ENCODE data around the gene NRCAM.
"Not testable (repeated sequence)": the region's sequence is repeated elsewhere in the genome, so short reads cannot be mapped to it uniquely, and the experiment has no call there.

The NRCAM gene

DNA sequence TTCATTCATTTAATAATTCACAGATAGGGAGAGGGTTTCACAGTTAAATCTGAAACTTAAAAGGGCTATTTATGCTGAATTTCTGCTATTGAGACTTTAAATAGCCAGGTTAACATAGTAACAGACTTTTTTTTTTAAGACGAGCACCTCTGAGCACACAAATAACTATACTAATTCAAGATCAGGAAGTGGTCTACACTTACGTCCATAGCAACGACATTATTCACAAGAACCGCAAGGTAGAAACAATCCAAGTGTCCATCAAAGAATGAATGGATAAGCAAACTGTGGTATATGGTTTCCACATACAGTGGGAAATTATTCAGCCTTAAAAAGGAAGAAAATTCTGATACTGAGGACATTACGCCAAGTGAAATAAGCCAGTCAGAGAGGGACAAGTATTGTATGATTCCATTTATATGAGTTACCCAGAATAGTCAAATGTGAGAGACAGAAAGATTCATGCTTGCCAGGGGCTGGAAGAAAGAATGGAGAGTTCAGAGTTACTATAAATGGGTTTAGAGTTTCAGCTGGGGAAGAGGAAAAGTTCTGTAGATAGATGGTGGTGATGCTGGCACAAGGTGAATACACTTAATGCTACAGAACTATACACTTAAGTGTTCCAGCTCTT, 185.7 kb downstream of the NRCAM start:
- DNase-seq = no peak

- DNase-seq = no peak
Observed at GRCh38 chr7:108268200-108268820, 187.9 kb downstream of the NRCAM start.

- no peak for DNase-seq
Observed at GRCh38 chr7:108267615-108268014, 188.6 kb downstream of the NRCAM start.

DNA sequence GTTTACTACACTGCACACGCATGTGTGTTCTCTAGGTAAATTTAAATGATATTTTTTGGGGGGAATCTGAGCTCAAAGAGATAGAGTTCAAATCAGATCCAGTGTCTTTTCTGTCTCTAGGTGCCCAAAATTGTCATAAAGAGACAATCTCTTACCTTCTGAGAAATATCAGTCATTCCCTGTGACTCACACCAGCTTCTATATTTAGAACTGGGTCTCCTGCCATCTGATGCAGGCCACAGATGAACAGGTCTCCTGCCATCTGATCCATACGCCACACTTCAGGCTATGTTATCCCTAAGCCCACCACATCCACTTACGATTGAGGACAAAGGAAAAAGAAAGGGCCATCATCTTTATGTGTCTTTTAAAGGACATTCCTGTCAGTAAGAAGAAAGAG, 189.7 kb downstream of the NRCAM start:
- DNase-seq = no peak

- DNase-seq = no peak
Observed at GRCh38 chr7:108266035-108266434, 190.2 kb downstream of the NRCAM start.

- DNase-seq = no peak
Observed at GRCh38 chr7:108265007-108265406, 191.2 kb downstream of the NRCAM start.

GRCh38 chr7:108263425-108263824, 192.8 kb downstream of the NRCAM start:
- DNase-seq = peak; percentile 93

DNA sequence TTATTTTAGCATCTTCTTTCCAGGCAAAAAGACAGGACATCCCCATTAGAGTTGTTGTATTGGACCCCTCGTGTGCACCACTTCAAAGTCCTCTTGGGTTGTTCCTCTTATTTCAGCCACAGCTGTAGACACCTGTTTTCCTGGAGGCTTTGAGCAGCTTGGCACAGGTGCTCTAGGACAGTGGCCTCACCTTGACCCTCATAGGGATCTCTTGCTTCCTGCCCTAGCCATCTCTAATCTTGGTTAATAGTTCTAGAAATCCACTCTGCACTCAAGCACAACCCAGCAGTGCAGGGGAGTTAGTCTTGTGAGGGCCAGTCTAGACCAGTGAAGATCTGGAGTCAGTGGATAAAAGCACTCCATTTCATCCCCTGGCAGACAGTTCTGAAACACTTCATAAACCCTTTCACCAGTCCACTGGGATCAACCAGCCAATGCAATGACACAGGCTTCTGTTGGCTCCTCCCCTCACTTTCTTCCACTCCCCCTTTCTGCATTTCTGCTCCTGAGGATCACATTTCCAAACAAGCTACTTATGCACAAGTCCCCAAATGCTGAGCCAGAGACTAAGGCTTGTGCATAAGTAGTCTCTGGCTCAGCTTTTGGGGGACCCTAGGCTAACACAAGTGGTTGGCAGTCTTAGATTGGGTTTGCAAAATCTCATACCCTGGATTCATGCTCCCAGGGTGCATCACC, 194.5 kb downstream of the NRCAM start:
- no peak for DNase-seq

DNA sequence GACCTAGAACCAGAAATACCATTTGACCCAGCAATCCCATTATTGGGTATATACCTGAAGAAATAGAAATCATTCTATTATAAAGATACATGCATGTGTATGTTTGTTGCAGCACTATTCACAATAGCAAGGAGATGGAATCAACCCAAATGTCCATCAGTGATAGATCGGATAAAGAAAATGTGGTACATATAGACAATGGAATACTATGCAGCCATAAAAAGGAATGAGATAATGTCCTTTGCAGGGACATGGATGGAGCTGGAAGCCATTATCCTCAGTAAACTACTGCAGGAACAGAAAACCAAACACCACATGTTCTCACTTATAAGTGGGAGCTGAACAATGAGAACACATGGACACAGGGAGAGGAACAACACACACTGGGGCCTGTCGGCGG, 196.8 kb downstream of the NRCAM start:
- DNase-seq = not testable (repeated sequence)

- no peak for DNase-seq
Observed at GRCh38 chr7:108257954-108258353, 198.3 kb downstream of the NRCAM start.

GRCh38 chr7:108254259-108254658, 202.0 kb downstream of the NRCAM start:
- DNase-seq = no peak

DNA sequence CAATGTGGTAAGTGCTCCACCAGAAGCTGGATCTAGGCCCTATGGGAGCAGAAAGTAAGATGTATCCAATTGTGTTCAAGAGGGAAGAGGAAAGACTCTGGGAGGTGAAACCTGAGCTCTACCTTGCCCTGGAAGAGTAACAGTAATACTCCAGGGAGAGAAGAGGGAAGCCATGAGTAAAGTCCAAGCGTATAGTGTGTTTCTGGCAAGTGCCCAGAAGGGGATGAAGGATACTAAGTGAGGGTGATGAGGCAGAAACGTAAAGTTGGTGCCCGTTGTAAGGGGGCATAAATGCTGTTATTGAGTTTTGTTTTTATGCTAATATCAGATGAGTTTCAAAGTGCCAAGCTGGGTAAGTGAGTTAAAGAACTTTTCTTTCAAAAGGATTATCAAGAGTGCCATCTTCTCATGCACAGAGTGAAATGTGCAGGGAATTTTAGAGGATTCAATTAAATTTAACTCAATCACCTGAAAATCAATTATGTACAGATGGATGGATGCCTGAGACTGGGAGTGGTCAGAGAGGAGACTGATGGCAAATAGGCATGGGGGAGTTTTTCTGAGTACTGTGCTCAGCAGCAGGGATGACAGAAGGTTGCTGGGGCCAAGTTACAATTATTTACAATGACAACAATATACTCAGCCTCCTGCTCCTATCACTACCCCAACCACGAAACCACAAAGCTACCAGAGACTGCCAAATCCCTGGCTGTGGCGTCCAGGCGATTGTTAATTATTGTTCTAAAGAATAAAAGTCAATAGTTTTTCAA, 202.8 kb downstream of the NRCAM start:
- DNase-seq = no peak

GRCh38 chr7:108252177-108252576, 204.1 kb downstream of the NRCAM start:
- DNase-seq = no peak

DNA sequence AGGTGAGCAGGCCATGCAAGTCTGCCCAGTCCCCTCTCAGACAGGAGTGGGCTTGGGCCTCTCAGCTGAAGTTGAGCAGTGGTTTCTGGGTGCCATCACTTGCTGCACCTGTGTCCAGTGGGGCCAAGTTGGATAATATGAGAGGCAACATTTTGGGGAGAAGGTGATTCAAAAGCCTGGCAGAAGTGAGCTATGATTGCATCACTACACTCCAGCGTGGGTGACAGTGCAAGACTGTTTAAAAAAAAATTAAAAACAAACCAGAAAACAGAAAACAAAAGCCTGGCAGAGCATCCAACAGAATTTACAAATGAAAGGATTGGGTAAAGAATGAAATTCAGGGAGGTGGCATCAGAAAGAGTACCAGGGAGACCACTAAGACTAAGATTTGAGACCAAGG, 204.5 kb downstream of the NRCAM start:
- DNase-seq = no peak

DNA sequence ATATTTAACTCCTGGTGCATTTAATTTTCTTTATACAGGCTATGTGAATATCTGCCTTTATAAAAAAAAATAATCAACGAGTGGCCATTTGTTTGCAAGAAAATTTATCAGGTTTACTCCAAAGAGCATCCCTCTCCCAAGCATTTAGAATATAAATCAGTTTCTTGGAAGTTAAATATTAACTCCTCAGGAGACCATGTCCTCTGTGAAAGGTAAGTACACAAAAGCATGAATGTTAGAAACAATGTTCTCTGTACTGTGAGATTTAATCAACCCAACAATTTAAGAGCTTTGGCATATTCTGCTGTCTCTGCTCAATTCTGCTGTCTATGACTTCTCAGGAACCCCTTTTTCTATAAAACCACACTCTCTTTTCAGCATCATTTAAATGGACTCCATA, 206.8 kb downstream of the NRCAM start:
- no peak for DNase-seq

- no peak for DNase-seq
Observed at GRCh38 chr7:108248821-108249220, 207.4 kb downstream of the NRCAM start.

DNA sequence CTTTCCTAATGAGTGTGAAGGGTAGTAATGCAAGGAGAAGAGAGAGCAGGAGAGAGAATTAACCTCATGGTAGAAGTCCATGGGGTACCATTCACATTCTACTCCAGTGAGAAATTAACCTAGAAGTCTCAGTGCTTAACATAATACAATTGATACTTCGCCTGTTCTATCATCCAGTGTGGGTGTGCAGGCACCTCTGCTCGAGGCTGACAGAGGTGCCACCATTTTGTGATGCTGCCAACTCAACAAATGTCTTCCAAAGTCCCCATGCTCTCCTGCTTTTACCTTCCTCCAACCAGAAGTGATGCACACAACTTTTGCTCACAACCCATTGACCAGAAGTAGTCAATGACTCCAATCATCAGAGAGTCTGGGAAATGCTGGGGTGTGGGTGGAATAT, 207.8 kb downstream of the NRCAM start:
- DNase-seq = no peak

- no peak for DNase-seq
Observed at GRCh38 chr7:108247614-108248013, 208.6 kb downstream of the NRCAM start.

DNA sequence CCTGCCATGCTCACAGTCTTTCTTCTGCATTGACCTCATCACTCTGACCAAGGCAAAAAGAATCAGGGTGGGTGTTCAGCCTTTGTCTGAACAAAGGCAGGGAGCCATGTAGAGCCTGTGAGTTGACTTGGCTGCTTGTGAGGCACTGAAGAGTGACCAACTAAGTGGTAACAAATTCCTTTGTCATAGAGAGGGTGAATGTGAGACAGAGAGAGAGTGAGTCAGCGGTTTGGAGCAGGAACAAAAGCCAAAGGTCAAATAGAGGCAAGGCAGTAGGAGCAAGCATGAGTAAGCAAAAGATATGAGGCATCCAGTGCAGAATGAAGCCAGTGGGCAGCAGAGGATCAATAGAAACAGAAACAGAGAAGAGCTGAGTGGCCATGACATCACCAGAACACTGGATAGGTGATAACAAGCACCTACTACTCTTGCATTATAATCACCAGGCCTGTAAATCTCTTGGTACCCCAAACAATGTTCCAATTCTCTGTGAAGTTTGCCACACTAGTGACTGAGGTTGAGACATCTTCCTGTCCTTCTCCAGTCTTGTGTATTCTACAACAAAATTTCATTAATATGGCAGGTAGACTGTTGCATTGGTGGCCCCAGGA, 209.9 kb downstream of the NRCAM start:
- no peak for DNase-seq

GRCh38 chr7:108245523-108246226, 210.6 kb downstream of the NRCAM start:
- no peak for DNase-seq

- no peak for DNase-seq
Observed at GRCh38 chr7:108244110-108244509, 212.1 kb downstream of the NRCAM start.

DNA sequence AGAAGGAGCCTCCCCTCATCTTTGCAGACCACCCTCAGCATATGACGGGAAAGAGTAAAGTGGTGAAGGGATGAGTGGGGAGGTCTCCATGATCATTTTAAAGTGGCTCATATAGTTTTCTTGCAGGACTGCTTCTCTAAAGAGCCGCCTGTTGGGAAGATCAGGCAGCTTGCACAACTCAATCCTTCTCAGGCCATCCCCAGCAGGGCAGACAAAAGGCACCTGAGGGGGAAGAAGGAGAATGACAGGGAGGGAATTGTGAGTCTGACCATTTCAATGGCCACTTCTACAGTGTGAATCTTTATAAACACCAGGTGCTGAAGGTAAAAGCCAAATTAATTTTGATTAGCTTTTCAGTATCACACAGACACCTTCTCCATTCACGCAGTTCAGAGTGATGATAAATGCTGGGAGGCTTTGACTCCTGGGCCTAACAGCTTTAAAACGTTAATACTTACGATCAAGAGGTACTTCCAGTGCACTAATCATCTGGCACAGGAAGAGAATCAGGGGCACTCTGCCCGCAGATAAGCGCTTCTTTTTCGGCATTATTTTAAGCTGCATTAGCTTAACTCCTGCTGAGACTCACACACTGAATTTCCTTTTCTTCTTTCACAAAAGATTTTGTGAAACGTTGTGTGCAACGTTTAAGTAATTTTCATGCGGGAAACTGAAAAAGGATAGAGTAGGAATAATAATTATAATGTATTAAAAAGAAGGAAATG, 216.6 kb downstream of the NRCAM start:
- DNase-seq = peak; percentile 73

Measured in NCI-H524 treated with DMSO at 0.1 percent for 48 hours (cell line).